GM21576 (cell line): Measurements from ENCODE around the gene SCO2.
"Not testable (repeated sequence)": the region's sequence is repeated elsewhere in the genome, so short reads cannot be mapped to it uniquely, and the experiment has no call there.

ENCODE experiments used
- ATAC-seq: cut with Tn5 transposase; IDR thresholded peaks from one replicate; pipeline ENCODE4 v1.9.1; 2021; ENCODE audit warnings: mild to moderate bottlenecking, moderate library complexity; ENCODE audit not compliant: unreplicated experiment

SCO2 gene

GRCh38 chr22:50522208-50522805, 3.1 kb downstream of the SCO2 start:
- ATAC-seq, result no peak

GRCh38 chr22:50521710-50522109, 3.7 kb downstream of the SCO2 start:
- ATAC-seq, result no peak

- ATAC-seq, result no peak
These were observed 4.5 kb downstream of the SCO2 start for GRCh38 chr22:50520826-50521453.

- ATAC-seq, result not testable (repeated sequence)
These were observed 5.2 kb downstream of the SCO2 start for GRCh38 chr22:50520184-50520583.

GRCh38 chr22:50519151-50519550, 6.2 kb downstream of the SCO2 start:
- no peak for ATAC-seq

- no peak for ATAC-seq
These were observed 6.8 kb downstream of the SCO2 start for GRCh38 chr22:50518606-50519005.

GRCh38 chr22:50517495-50518260, 7.7 kb downstream of the SCO2 start:
- no peak for ATAC-seq

GRCh38 chr22:50516891-50517290, 8.5 kb downstream of the SCO2 start:
- ATAC-seq, result no peak

GRCh38 chr22:50516068-50516467, 9.3 kb downstream of the SCO2 start:
- ATAC-seq, result no peak

- no peak for ATAC-seq
These were observed 12.2 kb downstream of the SCO2 start for GRCh38 chr22:50513175-50513574.

- no peak for ATAC-seq
These were observed 16.5 kb downstream of the SCO2 start for GRCh38 chr22:50508897-50509296.

- peak; percentile 57 for ATAC-seq
These were observed 17.2 kb downstream of the SCO2 start, which contains the start of gene NCAPH2 for GRCh38 chr22:50507991-50508884. Gene NCAPH2, plus strand, starts transcription at chr22:50508224. Its CDS starts 114 bp downstream, at chr22:50508338.

- ATAC-seq, result peak; percentile 47
These were observed 17.9 kb downstream of the SCO2 start, which contains the start of gene LMF2 for GRCh38 chr22:50507421-50507990. Gene LMF2, minus strand, starts transcription at chr22:50507702. Its CDS starts 27 bp downstream, at chr22:50507675.

- ATAC-seq, result no peak
These were observed 18.6 kb downstream of the SCO2 start for GRCh38 chr22:50506611-50507420.

- ATAC-seq, result no peak
These were observed 19.4 kb downstream of the SCO2 start for GRCh38 chr22:50505776-50506610.

- no peak for ATAC-seq
These were observed 20.1 kb downstream of the SCO2 start for GRCh38 chr22:50505276-50505775.

GRCh38 chr22:50504369-50505211, 20.8 kb downstream of the SCO2 start:
- no peak for ATAC-seq
